ENCODE data around the gene PNMA1. TPM values are rescaled to one million over a fixed set of nuclear protein-coding genes. Genes with fewer than 3 reads are reported as not detected.
"Not testable (repeated sequence)": the region's sequence is repeated elsewhere in the genome, so short reads cannot be mapped to it uniquely, and the experiment has no call there.

PNMA1 gene
- total RNA-seq, 1 donor from 2014 or later, result 15.1 TPM

DNA sequence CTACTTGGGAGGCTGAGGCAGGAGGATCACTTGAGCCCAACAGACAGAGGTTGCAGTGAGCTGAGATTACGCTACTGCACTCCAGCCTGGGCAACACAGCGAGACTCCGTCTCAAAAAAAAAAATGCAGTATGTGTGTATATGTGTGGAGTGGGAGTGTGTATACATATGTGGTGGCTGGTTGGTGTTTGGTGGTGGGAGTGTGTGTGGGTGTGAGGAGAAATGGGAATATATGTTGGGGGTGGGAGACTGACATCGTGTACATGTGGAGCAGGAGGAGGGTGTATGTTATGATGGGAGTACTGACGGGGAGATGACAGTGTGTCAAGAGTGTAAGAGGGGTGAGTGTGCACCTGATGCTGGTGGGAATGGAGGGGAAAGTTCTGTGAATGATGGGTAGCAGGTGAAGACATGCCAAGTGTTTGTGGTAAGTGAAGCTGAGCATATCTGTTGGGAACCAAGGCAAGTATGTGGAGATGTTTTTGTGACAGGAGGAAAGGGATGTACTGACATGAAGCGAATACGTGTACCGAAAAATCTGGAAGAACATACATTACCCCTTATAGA is 4.2 kb downstream of the PNMA1 start:
- H3K27me3 ChIP-seq (ENCODE audit: control insufficient read depth in 3 of 3, insufficient read depth in 3 of 3, low read length in 3 of 3), result no peaks in the 10 kb centered on the region
- no peak overlapping the region for H3K27ac ChIP-seq (ENCODE audit: low read depth, low read length)
- no peaks in the 10 kb centered on the region for H3K36me3 ChIP-seq (ENCODE audit: control insufficient read depth in 3 of 3, insufficient read depth in 3 of 3, low read length in 3 of 3)
- H3K9me3 ChIP-seq (ENCODE audit: control insufficient read depth in 3 of 3, low read length in 3 of 3), result no peaks in the 10 kb centered on the region
- H3K4me3 ChIP-seq (ENCODE audit: low read length in 3 of 3), result no peak overlapping the region
- peaks cover 20 to 23% (median 22%) of the 10 kb centered on the region in 3 donors for H3K4me1 ChIP-seq (ENCODE audit: control insufficient read depth in 3 of 3, insufficient read depth in 3 of 3, low read length in 3 of 3)
- no peak overlapping the region for H3K9ac ChIP-seq (ENCODE audit: low read depth in 1 of 3, low read length in 3 of 3)

DNA sequence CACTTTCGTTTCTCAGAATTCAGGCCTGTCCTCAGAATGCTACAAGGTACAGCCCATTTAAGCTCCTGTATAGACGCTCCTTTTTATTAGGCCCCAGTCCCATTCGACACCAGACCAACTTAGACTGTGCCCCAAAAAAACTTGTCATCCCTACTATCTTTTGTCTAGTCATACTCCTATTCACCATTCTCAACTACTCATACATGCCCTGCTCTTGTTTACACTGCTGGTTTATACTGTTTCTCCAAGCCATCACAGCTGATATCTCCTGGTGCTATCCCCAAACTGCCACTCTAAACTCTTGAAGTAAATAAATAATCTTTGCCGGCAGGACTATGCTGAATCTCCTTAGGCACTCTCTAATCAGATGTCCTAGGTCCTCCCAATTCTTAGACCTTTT is 6.1 kb downstream of the PNMA1 start:
- peaks cover 9 to 12% (median 11%) of the 10 kb centered on the region in 3 donors for H3K4me1 ChIP-seq (ENCODE audit: control insufficient read depth in 3 of 3, insufficient read depth in 3 of 3, low read length in 3 of 3)
- H3K4me3 ChIP-seq (ENCODE audit: low read length in 3 of 3); H3K27ac ChIP-seq (ENCODE audit: low read depth, low read length); H3K36me3 ChIP-seq (ENCODE audit: control insufficient read depth in 3 of 3, insufficient read depth in 3 of 3, low read length in 3 of 3); H3K9me3 ChIP-seq (ENCODE audit: control insufficient read depth in 3 of 3, low read length in 3 of 3); H3K27me3 ChIP-seq (ENCODE audit: control insufficient read depth in 3 of 3, insufficient read depth in 3 of 3, low read length in 3 of 3); H3K9ac ChIP-seq (ENCODE audit: low read depth in 1 of 3, low read length in 3 of 3): not testable (repeated sequence)

DNA sequence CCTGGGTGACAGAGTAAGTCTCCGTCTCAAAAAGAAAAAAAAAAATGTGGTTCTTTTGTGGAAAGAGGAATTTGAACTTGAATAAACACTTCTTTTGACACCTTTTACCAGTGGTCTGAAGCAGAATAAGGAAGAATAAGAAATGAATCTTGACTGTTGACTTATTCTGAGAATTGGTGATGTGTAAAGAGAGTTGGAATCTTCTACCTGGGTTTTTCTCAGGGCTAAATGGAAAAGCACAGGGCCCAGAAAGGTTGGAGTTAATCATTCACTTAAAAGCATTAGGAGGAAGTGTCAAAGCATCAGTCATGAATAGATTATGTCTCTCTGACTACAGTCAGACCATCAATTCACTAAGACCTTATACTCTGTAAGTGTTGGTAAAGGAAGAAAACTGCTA is 13.9 kb downstream of the PNMA1 start:
- H3K4me3 ChIP-seq (ENCODE audit: low read length in 3 of 3), result no peak overlapping the region
- H3K36me3 ChIP-seq (ENCODE audit: control insufficient read depth in 3 of 3, insufficient read depth in 3 of 3, low read length in 3 of 3), result no peaks in the 10 kb centered on the region
- H3K9me3 ChIP-seq (ENCODE audit: control insufficient read depth in 3 of 3, low read length in 3 of 3), result no peaks in the 10 kb centered on the region
- no peaks in the 10 kb centered on the region for H3K27me3 ChIP-seq (ENCODE audit: control insufficient read depth in 3 of 3, insufficient read depth in 3 of 3, low read length in 3 of 3)
- H3K4me1 ChIP-seq (ENCODE audit: control insufficient read depth in 3 of 3, insufficient read depth in 3 of 3, low read length in 3 of 3), result no peaks in the 10 kb centered on the region
- H3K9ac ChIP-seq (ENCODE audit: low read depth in 1 of 3, low read length in 3 of 3), result no peak overlapping the region
- no peak overlapping the region for H3K27ac ChIP-seq (ENCODE audit: low read depth, low read length)

DNA sequence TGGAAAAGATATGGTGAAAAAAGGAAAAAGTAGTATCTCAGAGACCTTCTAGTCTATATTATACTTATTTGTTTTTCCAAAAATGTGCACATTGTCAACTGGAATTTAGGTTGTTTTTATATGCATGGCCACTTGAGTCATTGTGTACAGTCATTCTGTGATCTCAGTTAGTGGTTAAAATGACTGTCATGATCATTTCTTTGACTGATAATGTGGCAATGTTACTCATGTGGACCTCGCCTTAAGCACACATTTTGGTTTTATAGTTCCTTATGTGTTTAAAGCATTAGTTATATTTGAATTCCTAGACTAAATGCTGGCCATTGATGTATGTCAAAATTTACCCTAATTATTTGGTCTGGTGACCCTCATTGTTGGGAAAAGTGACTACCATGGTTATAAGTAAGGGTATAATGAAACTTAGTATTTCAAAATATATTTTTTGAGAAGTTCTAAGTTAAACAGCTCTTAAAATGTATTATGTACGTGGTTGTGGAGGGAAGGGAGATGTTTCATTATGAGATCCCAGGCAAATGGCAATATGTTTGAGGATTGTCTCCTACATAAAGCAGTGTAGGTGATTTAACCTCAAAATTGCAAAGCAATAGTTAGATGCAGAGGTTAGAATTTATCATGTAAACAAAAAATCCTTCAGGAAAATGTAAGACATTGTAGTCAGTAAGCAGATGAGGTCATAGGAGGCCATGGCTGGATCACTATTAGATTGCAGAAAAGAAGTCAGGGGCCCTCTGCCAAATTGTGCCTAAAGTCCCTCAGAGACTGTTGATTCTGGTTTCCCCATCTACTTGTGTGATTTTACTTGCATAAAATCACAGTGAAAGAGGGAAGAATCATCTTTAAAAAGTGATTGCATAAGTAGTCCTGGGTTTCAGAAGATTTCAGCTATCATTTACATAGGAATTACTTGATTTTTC is 17.5 kb downstream of the PNMA1 start:
- Histone ChIP-seq H3K9me3 (ENCODE audit: control insufficient read depth in 3 of 3, low read length in 3 of 3) (no peaks in the 10 kb centered on the region), H3K4me1 (ENCODE audit: control insufficient read depth in 3 of 3, insufficient read depth in 3 of 3, low read length in 3 of 3) (no peaks in the 10 kb centered on the region), H3K4me3 (ENCODE audit: low read length in 3 of 3) (no peak overlapping the region), H3K9ac (ENCODE audit: low read depth in 1 of 3, low read length in 3 of 3) (no peak overlapping the region), H3K27me3 (ENCODE audit: control insufficient read depth in 3 of 3, insufficient read depth in 3 of 3, low read length in 3 of 3) (no peaks in the 10 kb centered on the region), H3K27ac (ENCODE audit: low read depth, low read length) (no peak overlapping the region), H3K36me3 (ENCODE audit: control insufficient read depth in 3 of 3, insufficient read depth in 3 of 3, low read length in 3 of 3) (peaks cover 0 to 3% (median 0%) of the 10 kb centered on the region in 3 donors)

DNA sequence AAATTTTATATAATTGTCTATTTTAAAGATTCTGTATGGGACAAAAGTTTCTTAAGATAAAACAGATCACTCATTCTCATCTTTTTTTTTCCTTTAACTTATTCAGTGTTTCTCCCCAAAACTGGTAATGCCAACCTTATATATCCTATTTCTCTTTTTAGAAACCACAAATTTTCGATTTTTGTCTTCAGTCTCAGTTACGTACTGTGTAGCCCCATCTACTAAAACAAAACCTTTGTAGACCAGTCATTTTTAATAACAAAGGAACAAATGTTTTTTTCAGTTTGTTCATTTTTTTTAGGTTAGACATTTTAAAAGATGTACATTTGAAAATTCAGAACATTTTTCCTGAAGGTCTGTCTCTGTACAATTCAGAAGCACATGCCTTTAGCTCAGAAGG is 18.2 kb downstream of the PNMA1 start:
- no peak overlapping the region for H3K9ac ChIP-seq (ENCODE audit: low read depth in 1 of 3, low read length in 3 of 3)
- H3K4me1 ChIP-seq (ENCODE audit: control insufficient read depth in 3 of 3, insufficient read depth in 3 of 3, low read length in 3 of 3), result no peaks in the 10 kb centered on the region
- H3K27ac ChIP-seq (ENCODE audit: low read depth, low read length), result no peak overlapping the region
- H3K9me3 ChIP-seq (ENCODE audit: control insufficient read depth in 3 of 3, low read length in 3 of 3), result no peaks in the 10 kb centered on the region
- H3K4me3 ChIP-seq (ENCODE audit: low read length in 3 of 3), result no peak overlapping the region
- H3K27me3 ChIP-seq (ENCODE audit: control insufficient read depth in 3 of 3, insufficient read depth in 3 of 3, low read length in 3 of 3), result no peaks in the 10 kb centered on the region
- H3K36me3 ChIP-seq (ENCODE audit: control insufficient read depth in 3 of 3, insufficient read depth in 3 of 3, low read length in 3 of 3), result peaks cover 0 to 3% (median 0%) of the 10 kb centered on the region in 3 donors

DNA sequence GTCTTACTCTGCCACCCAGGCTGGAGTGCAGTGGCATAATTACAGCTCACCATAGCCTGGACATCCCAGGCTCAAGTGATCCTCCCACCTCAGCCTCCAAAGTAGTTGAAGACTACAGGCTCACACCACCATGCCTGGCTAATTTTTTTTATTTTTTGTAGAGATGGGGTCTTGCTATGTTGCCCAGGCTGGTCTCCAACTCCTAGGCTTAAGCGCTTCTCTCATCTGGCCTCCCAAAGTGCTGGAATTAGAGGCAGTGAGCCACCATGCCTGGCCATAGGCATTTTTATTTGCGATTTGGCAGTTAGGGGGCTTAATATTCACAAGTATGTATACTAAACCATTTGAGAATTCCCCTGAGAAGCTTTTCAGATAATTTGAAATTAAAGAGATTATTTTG is 19.1 kb downstream of the PNMA1 start:
- Histone ChIP-seq H3K4me3 (ENCODE audit: low read length in 3 of 3) (no peak overlapping the region), H3K36me3 (ENCODE audit: control insufficient read depth in 3 of 3, insufficient read depth in 3 of 3, low read length in 3 of 3) (peaks cover 0 to 3% (median 0%) of the 10 kb centered on the region in 3 donors), H3K27ac (ENCODE audit: low read depth, low read length) (no peak overlapping the region), H3K4me1 (ENCODE audit: control insufficient read depth in 3 of 3, insufficient read depth in 3 of 3, low read length in 3 of 3) (no peaks in the 10 kb centered on the region), H3K9me3 (ENCODE audit: control insufficient read depth in 3 of 3, low read length in 3 of 3) (no peaks in the 10 kb centered on the region), H3K9ac (ENCODE audit: low read depth in 1 of 3, low read length in 3 of 3) (no peak overlapping the region), H3K27me3 (ENCODE audit: control insufficient read depth in 3 of 3, insufficient read depth in 3 of 3, low read length in 3 of 3) (no peaks in the 10 kb centered on the region)

DNA sequence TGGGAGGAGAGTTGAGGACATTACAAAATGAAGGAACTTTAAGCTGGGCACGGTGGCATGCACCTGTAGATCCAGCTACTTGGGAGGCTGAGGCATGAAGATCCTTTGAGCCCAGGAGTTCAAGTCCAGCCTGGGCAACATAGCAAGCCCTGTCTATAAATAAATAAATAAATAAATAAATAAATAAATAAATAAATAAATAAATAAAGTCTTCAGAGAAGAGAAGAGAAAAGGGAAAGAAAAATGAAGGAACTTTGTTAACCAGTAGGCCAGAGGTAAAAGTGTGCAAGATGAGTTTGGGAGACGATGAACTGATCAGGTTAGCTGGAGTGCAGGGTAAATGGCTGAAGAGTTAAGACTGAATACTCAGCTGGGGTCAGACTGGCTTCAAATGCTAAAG is 20.1 kb downstream of the PNMA1 start:
- H3K4me1 ChIP-seq (ENCODE audit: control insufficient read depth in 3 of 3, insufficient read depth in 3 of 3, low read length in 3 of 3), result no peaks in the 10 kb centered on the region
- H3K4me3 ChIP-seq (ENCODE audit: low read length in 3 of 3), result no peak overlapping the region
- no peaks in the 10 kb centered on the region for H3K9me3 ChIP-seq (ENCODE audit: control insufficient read depth in 3 of 3, low read length in 3 of 3)
- H3K27me3 ChIP-seq (ENCODE audit: control insufficient read depth in 3 of 3, insufficient read depth in 3 of 3, low read length in 3 of 3), result no peaks in the 10 kb centered on the region
- peaks cover 0 to 5% (median 3%) of the 10 kb centered on the region in 3 donors for H3K36me3 ChIP-seq (ENCODE audit: control insufficient read depth in 3 of 3, insufficient read depth in 3 of 3, low read length in 3 of 3)
- no peak overlapping the region for H3K9ac ChIP-seq (ENCODE audit: low read depth in 1 of 3, low read length in 3 of 3)
- H3K27ac ChIP-seq (ENCODE audit: low read depth, low read length), result no peak overlapping the region

DNA sequence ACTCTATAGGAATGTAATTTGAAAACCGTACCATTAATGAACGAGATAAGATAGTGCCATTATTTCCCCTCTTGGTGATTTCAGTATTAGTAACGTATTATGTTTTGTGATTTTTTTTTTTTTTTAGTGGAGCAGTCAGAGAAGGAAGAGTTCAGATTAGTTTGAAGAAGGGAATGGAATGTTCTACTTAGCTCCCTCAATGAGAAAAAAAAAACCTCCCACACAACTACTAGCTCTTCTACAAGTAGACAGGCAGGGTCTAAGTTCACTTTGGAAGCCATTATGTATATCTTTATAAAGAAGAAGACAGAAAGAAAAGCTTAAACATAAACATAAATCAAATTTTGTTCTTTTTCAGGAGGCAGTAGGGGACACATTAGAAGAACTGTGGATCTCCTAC is 27.3 kb downstream of the PNMA1 start:
- Histone ChIP-seq H3K27me3 (ENCODE audit: control insufficient read depth in 3 of 3, insufficient read depth in 3 of 3, low read length in 3 of 3) (no peaks in the 10 kb centered on the region), H3K4me1 (ENCODE audit: control insufficient read depth in 3 of 3, insufficient read depth in 3 of 3, low read length in 3 of 3) (no peaks in the 10 kb centered on the region), H3K36me3 (ENCODE audit: control insufficient read depth in 3 of 3, insufficient read depth in 3 of 3, low read length in 3 of 3) (peaks cover 0 to 3% (median 2%) of the 10 kb centered on the region in 3 donors), H3K27ac (ENCODE audit: low read depth, low read length) (no peak overlapping the region), H3K9me3 (ENCODE audit: control insufficient read depth in 3 of 3, low read length in 3 of 3) (no peaks in the 10 kb centered on the region), H3K9ac (ENCODE audit: low read depth in 1 of 3, low read length in 3 of 3) (no peak overlapping the region), H3K4me3 (ENCODE audit: low read length in 3 of 3) (no peak overlapping the region)

DNA sequence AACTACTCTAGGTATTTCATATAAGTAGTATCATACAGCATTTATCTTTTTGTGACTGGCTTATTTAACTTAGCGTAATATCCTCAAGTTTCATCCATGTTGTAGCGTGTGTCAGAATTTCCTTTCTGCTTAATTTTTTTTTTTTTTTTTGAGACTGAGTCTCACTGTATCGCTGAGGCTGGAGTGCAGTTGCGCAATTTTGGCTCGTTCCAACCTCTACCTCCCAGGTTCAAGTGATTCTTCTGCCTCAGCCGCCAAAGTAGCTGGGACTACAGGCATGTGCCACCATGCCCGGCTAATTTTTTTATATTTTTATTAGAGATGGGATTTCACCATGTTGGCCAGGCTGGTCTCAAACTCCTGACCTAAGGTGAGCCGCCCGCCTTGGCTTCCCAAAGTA is 28.9 kb downstream of the PNMA1 start:
- no peaks in the 10 kb centered on the region for H3K4me1 ChIP-seq (ENCODE audit: control insufficient read depth in 3 of 3, insufficient read depth in 3 of 3, low read length in 3 of 3)
- no peak overlapping the region for H3K9ac ChIP-seq (ENCODE audit: low read depth in 1 of 3, low read length in 3 of 3)
- H3K27me3 ChIP-seq (ENCODE audit: control insufficient read depth in 3 of 3, insufficient read depth in 3 of 3, low read length in 3 of 3), result no peaks in the 10 kb centered on the region
- H3K9me3 ChIP-seq (ENCODE audit: control insufficient read depth in 3 of 3, low read length in 3 of 3), result no peaks in the 10 kb centered on the region
- H3K27ac ChIP-seq (ENCODE audit: low read depth, low read length), result no peak overlapping the region
- no peak overlapping the region for H3K4me3 ChIP-seq (ENCODE audit: low read length in 3 of 3)
- H3K36me3 ChIP-seq (ENCODE audit: control insufficient read depth in 3 of 3, insufficient read depth in 3 of 3, low read length in 3 of 3), result peaks cover 0 to 5% (median 4%) of the 10 kb centered on the region in 3 donors

DNA sequence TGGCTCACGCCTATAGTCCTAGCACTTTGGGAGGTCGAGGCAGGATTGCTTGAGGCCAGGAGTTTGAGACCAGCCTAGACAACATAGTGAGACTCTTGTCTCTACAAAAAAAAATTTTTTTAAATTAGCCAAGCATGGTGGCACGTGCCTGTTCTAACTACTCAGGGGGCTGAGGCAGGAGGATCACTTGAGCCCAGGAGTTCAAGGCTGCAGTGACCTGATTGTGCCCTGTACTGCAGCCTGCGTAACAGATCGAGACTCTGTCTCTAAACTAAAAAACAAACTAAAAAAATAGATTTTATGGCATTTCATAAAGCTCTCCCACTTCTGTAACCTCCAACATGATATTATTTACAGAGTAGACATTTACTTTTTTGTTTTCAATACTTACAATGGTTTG is 29.6 kb downstream of the PNMA1 start:
- Histone ChIP-seq H3K9me3 (ENCODE audit: control insufficient read depth in 3 of 3, low read length in 3 of 3) (no peaks in the 10 kb centered on the region), H3K27me3 (ENCODE audit: control insufficient read depth in 3 of 3, insufficient read depth in 3 of 3, low read length in 3 of 3) (no peaks in the 10 kb centered on the region), H3K4me1 (ENCODE audit: control insufficient read depth in 3 of 3, insufficient read depth in 3 of 3, low read length in 3 of 3) (no peaks in the 10 kb centered on the region), H3K9ac (ENCODE audit: low read depth in 1 of 3, low read length in 3 of 3) (no peak overlapping the region), H3K27ac (ENCODE audit: low read depth, low read length) (no peak overlapping the region), H3K36me3 (ENCODE audit: control insufficient read depth in 3 of 3, insufficient read depth in 3 of 3, low read length in 3 of 3) (peaks cover 0 to 5% (median 4%) of the 10 kb centered on the region in 3 donors), H3K4me3 (ENCODE audit: low read length in 3 of 3) (no peak overlapping the region)
